ENCODE results near the gene FAM200B. TPM values are rescaled to one million over a fixed set of nuclear protein-coding genes. Genes with fewer than 3 reads are reported as not detected.

Gene FAM200B
- total RNA-seq, 1 donor from 2014 or later, result 39.5 TPM

GRCh38 chr4:15696866-15697265 is 15.2 kb downstream of the FAM200B start:
- Mint-ChIP-seq H3K27ac (ENCODE audit: unreplicated experiment) (no peak overlapping the region), H3K9me3 (peaks cover 11% of the 10 kb centered on the region), H3K27me3 (ENCODE audit: low read depth) (no peaks in the 10 kb centered on the region), H3K4me1 (peaks cover 5% of the 10 kb centered on the region), H3K4me3 (no peak overlapping the region), H3K36me3 (ENCODE audit: low read depth) (peaks cover 16% of the 10 kb centered on the region)
- DNase-seq (ENCODE audit: low read depth, low spot score), result no peak
- TF ChIP-seq, protein P1, sequence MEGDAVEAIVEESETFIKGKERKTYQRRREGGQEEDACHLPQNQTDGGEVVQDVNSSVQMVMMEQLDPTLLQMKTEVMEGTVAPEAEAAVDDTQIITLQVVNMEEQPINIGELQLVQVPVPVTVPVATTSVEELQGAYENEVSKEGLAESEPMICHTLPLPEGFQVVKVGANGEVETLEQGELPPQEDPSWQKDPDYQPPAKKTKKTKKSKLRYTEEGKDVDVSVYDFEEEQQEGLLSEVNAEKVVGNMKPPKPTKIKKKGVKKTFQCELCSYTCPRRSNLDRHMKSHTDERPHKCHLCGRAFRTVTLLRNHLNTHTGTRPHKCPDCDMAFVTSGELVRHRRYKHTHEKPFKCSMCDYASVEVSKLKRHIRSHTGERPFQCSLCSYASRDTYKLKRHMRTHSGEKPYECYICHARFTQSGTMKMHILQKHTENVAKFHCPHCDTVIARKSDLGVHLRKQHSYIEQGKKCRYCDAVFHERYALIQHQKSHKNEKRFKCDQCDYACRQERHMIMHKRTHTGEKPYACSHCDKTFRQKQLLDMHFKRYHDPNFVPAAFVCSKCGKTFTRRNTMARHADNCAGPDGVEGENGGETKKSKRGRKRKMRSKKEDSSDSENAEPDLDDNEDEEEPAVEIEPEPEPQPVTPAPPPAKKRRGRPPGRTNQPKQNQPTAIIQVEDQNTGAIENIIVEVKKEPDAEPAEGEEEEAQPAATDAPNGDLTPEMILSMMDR (conservative IDR thresholded peaks at IDR 0.05), result no peak

DNA sequence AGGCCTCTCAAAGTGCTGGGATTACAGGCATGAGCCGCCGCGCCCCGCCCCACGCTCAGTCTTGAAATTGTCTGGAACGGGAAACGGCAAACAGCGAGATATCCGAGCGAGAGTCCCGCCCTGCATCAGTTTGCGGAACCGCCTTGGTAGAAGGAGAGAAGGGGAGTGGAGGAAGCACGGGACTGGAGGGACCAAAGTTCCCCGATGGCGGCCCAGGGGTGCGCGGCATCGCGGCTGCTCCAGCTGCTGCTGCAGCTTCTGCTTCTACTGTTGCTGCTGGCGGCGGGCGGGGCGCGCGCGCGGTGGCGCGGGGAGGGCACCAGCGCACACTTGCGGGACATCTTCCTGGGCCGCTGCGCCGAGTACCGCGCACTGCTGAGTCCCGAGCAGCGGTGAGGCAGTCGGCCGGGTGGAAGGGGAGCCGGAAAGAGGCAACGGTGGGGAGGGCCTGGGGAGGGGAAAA is 21.3 kb downstream of the FAM200B start, which contains the start of gene BST1:
TSS of gene BST1 (plus strand) at position 125 of the 463 bp plus-strand sequence. CDS start at position 205, 80 bp downstream.
- Mint-ChIP-seq H3K36me3 (ENCODE audit: low read depth) (peaks cover 11% of the 10 kb centered on the region), H3K27me3 (ENCODE audit: low read depth) (no peaks in the 10 kb centered on the region), H3K4me3 (no peak within 1 kb of the TSS), H3K27ac (ENCODE audit: unreplicated experiment) (peak within 1 kb of the TSS; percentile 19), H3K9me3 (peaks cover 11% of the 10 kb centered on the region), H3K4me1 (peaks cover 20% of the 10 kb centered on the region)
- no peak for DNase-seq (ENCODE audit: low read depth, low spot score)
- TF ChIP-seq, protein P1 (conservative IDR thresholded peaks at IDR 0.05), result no peak

- no peak overlapping the region for H3K4me3 Mint-ChIP-seq
- peaks cover 8% of the 10 kb centered on the region for H3K36me3 Mint-ChIP-seq (ENCODE audit: low read depth)
- TF ChIP-seq, protein P1 (conservative IDR thresholded peaks at IDR 0.05), result no peak
- peaks cover 20% of the 10 kb centered on the region for H3K4me1 Mint-ChIP-seq
- H3K27ac Mint-ChIP-seq (ENCODE audit: unreplicated experiment), result no peak overlapping the region
- peaks cover 11% of the 10 kb centered on the region for H3K9me3 Mint-ChIP-seq
- no peaks in the 10 kb centered on the region for H3K27me3 Mint-ChIP-seq (ENCODE audit: low read depth)
- DNase-seq (ENCODE audit: low read depth, low spot score), result no peak
These were observed 21.8 kb downstream of the FAM200B start for GRCh38 chr4:15703439-15703838.

DNA sequence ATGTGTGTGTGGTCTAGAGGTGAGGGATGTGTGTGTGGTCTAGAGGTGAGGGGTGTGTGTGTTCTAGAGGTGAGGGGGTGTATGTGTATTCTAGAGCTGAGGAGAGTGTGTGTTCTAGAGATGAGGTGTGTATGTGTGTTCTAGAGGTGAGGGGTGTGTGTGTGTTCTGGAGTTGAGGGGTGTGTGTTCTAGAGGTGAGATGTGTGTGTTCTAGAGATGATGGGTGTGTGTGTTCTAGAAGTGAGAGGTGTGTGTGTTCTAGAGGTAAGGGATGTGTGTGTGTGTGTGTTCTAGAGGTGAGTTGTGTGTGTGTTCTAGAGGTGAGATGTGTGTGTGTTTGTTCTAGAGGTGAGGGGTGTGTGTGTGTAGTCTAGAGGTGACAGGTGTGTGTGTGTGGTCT is 22.5 kb downstream of the FAM200B start:
- TF ChIP-seq, protein P1 (conservative IDR thresholded peaks at IDR 0.05), result no peak
- Mint-ChIP-seq H3K4me3 (no peak overlapping the region), H3K27ac (ENCODE audit: unreplicated experiment) (no peak overlapping the region), H3K27me3 (ENCODE audit: low read depth) (no peaks in the 10 kb centered on the region), H3K36me3 (ENCODE audit: low read depth) (peaks cover 6% of the 10 kb centered on the region), H3K4me1 (peaks cover 24% of the 10 kb centered on the region), H3K9me3 (peaks cover 8% of the 10 kb centered on the region)
- DNase-seq (ENCODE audit: low read depth, low spot score), result no peak

- no peak for DNase-seq (ENCODE audit: low read depth, low spot score)
- TF ChIP-seq, protein P1 (conservative IDR thresholded peaks at IDR 0.05), result no peak
- Mint-ChIP-seq H3K36me3 (ENCODE audit: low read depth) (peaks cover 3% of the 10 kb centered on the region), H3K4me1 (peaks cover 34% of the 10 kb centered on the region), H3K4me3 (no peak overlapping the region), H3K27me3 (ENCODE audit: low read depth) (no peaks in the 10 kb centered on the region), H3K27ac (ENCODE audit: unreplicated experiment) (no peak overlapping the region), H3K9me3 (no peaks in the 10 kb centered on the region)
These were observed 25.2 kb downstream of the FAM200B start for GRCh38 chr4:15706646-15707362.
